T-helper 2 cell (primary cell): ENCODE results near the gene RPS5.
A peak's percentile ranks its signal among the peaks of the same experiment; 100 is the strongest.
"Not testable (repeated sequence)": the region's sequence is repeated elsewhere in the genome, so short reads cannot be mapped to it uniquely, and the experiment has no call there.

Experiments used
- DNase-seq, 5 experiments: peaks; one replicate each; pipeline versions ENCODE4 v3.0.0 to v3.0.0-alpha.2; 2012 to 2022

RPS5 gene

DNA sequence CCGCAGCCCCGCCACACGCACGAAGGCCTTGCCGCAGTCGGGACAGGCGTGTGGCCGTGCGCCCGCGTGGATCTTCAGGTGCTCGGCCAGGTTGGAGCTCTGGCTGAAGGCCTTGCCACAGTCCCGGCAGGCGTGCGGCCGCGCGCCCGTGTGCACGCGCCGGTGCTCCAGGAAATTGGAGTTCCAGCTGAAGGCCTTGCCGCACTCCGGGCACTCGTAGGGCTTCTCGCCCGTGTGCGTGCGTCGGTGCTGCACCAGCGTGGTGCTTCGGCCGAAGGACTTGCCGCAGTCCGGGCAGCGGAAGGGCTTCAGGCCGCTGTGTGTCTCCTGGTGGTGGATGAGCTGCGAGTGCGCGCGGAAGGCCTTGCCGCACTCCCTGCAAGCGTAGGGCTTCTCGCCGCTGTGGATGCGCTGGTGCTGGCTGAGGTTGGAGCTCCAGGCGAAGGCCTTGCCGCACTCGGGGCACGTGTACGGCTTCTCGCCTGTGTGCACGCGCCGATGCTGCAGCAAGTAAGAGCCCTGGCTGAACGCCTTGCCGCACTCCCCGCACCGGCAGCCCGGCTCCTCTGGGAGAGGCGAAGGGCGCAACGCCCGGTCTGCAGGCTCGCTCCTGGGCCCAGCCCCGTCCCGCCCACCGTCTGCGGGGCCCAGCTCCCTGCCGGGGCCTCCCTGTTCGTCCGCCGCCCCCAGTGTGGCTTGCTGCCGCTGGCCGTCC is 30.1 kb upstream of the RPS5 start:
- peak in 1 of 5 experiments; percentile 39 for DNase-seq

DNA sequence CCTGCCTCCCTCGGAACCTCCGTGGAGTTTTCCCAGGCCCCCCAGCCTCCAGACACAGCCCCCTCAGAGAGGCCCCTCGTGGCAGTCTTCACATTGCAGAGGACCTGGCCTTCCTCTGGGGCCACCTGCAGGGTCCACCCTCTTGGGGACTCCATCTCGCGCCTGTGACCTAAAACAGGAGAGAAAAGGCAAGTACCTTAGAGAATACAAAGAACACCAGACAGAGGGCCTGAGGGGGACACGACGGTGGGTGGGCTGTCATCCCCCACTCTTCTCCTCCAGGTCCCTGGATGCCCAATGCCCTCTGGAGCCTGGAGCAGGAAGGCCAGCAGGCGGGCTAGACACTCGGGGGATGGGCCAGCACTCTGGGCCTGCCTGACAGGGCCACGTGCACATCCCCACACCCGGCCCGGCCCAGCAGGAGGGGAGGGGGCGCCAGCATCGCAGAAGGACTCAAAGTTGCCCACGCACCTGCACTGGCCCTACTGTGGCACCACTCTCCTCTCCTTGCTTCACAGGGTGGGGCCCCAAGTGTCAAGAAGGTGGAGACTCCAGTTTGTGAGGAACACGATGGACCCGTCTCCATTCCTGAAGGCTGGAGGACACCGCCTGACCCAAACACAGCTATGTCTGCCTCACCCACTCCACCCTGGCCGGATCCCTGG is 29.5 kb upstream of the RPS5 start:
- DNase-seq, result no peak

DNA sequence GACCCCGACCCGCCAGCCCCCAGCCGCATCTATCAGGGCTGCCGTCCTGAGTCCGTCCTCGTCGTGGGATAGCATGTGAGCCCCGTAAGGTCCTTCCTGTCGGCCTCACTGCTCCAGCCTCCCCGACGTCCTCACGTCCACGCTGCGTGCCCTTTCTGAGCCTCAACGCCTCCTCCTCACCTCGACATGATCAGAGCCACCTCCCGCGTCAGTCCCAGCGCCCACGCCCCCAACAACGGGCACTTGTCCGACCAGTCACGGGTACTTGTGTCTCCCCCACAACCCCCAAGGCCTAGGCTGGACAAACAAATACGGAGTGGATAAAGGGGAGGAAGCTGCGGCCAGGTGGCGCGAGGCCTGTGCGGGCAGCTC is 25.2 kb upstream of the RPS5 start:
- DNase-seq, result peak in 2 of 5 experiments; percentile 16 to 67

DNA sequence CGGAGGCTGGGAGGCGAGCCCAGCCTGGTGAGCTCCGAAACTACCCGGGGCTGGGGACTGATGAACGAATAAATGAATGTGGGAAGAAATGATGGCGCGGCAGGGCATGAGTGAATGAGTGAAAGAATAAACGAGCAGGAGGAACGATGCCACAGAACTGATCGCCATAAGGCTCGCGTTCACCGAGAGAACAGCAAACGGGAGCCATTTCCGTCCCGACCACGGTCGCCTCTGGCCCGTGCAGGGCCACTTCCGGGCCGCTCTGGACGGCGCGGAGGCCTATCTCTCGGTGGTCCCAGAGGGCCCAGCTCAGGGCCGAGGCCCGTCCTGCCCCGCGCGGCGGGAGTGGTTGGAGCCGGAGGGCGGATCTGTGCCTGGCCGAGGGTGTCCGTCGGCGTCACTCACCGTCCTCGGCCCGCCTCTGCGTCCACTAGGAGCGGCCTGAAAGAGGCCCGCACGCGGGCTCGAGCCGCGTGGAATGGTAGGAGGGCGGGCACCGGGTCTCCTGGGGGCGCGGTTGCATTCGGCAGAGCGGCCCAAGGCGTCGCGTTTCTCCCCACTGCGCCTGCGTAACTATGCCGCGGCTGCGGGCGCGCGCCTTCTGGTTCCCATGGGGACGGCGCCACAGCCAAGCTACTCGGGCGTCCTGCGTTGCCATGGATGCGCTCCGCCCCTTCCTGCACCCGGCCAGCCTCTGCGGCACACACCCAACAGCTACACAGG is 24.6 kb upstream of the RPS5 start, which contains the start of gene ZNF497:
TSS of gene ZNF497 (minus strand) at position 480 of the 723 bp plus-strand sequence. CDS start 5,116 bp downstream, outside the sequence.
- DNase-seq, result peak; percentile 87 to 98 (median 94)

DNA sequence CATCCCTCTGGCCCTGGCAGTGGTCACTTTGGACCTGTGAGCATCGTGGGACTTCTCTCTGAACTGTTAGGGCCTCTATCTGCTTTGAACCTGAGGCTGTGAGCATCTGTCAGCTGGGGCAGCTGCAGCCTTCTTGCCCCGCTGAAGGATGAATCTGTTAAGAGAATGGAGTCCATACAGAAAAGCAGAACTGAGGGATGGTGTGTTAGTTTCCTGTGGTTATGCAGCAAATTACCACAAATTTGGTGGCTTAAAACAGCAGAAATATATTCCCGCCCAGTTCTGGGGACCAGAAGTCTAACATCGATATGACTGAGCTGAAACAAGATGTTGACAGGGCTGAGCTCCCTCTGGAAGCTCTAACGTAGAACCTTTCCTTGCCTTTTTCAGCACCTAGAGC is 22.9 kb upstream of the RPS5 start:
- no peak for DNase-seq

DNA sequence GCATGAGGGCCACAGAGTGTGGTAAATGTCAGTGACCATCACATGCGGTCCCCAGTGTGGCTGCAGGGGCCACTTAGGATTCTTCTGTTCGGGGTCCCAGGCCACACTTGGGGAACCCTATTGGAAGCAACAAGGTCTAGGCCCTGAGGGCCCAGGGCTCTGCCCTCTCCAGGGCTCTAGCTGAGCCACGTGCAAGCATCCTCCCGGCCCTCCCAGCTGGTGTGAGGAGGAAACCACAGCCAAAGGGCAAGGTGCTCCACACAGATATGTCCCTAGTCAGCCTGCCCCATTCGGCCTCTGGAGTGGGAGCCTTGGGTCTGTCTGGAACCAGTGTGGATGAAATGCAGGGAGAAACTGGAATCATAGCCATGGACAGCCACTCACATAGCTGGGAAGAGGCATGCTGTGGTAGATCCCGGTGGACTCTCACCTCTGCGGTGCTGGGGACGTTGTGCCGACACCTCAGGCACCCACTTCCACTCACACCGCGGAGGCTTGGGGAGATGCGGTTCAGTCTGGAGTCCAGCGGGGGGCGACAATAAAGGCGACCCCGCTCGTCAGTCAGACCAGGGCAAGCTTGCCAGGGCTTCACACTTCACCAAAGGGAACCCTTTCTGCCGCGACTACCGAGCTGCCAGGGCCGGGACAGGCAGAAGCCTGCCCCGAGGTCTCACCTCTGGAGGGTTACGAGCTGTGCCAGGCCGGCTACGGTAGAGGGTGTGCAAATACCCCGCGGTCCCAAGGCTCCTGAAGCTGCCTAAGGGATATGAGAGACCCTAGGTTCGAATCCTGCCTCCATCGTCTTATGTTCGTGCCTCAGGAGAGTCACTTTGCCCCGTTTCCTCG is 20.3 kb upstream of the RPS5 start:
- DNase-seq, result no peak

DNA sequence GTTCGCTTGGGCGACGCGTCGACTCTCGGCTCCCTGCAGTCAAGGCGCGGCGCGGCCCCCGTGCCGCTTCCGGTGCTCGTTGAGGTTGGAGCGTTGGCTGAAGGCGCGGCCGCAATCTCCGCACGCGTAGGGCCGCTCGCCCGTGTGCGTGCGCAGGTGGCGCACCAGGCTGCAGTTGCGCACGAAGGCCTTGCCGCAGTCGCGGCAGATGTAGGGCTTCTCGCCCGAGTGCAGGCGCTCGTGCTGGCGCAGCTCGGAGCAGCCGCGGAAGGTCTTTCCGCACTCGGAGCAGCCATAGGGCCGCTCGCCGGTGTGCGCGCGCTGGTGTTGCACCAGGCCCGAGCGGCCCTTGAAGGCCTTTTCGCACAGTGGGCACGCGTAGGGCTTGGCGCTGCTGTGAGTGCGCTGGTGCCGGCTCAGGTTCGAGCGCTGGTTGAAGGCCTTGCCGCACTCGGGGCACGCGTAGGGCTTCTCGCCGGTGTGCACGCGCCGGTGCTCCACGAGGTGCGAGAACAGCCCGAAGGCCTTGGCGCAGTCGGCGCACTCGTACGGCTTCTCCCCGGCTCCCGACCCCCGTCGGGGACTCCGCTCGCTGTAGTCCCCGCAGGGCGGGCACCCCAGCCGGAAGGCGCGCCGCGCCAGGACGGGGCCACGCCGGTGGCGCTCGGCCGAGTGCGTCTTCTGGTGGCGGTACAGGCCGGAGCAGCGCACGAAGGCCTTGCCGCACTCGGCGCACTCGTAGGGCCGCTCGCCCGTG is 19.2 kb upstream of the RPS5 start:
- no peak for DNase-seq

DNA sequence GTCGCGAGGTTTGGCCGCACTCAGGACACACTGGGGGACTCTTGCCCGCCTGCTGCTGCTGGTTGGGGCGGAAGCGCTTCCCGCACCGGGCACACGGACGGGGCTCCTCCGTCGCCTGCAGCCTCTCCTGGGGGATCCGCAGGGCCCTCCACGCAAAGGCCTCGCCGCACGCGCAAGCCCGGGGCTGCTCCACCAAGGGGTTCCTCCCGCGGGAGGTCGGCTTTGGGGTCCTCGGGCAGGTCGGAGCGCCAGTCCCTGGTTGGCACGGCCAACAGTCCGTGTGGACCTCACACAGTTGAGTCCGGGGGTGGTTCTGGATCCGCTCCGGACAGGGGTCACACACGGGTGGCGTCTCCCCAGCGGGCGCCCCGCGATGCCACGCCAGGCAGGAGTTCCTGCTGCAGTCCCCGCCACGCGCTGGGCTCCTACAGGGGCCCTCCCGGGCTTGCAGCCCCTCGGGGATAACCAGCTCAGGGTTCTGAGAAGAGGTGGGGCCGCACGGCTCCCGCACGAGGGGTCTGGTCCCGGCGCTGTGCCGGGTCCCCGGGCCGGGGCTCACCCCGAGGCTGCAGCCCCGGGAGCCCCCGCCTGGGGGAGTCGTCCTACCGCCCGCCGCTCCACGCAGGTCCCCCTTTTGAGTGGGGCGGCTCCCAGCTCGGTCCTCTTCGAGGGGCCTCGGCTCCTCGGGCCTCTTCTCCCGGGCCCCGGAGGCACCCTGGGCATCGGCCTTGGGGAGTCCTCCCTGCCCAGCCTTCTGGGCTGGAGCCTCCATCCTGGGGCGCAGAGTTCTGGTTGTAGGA is 18.3 kb upstream of the RPS5 start:
- DNase-seq, result no peak

DNA sequence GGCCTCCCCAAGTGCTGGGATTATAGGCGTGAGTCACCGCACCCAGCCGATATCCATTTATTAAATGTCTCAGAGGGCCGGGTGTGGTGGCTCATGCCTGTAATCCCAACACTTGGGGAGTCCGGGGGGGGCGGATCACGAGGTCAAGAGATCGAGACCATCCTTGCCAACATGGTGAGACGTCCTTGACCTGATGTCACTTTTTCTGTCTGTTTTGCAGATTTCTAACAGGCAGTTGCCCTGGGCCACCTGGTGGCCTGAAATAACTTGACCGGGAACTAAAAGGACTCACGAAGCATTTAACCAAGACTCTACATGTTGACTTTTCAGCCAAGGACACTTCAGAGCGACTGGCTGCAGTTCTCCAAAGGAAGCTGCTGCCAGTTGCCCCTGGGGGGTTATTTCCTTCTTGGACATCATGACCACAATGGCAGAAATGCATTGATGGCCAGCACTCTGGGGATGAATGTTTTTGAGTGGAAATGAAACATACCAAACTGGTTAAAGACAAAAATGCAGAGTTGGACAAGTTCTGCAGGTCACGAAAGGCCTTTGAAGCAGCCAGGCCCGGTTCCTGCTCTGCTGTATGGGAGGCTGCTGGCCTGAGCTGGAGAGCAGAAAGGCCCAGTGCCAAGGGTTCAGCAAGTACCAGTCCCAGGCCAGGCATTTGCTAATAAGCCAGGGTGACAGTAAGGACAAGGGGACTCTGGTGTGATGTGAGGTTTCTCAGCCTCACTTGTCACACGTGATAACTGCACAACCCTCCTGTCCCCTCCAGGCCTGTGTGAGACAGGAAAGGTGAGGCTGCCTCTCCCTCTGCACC is 14.5 kb upstream of the RPS5 start:
- DNase-seq, result no peak

DNA sequence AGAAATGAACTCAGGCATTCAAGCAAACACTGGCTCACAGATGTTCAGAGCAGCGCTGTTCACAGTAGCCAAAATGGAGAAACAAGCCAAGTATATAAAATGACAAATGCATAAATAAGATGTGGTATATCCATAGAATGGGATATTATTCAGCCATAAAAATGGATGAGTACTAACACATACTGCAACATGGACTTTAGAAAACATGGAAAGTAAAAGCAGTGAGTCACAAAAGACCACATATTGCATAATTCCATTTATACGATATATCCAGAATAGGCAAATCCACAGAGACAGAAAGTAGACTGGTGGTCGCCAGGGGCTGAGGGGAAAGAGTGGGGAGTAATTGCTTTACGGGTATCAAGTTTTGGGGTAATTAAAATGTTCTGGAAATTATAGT is 12.9 kb upstream of the RPS5 start:
- DNase-seq, result no peak

DNA sequence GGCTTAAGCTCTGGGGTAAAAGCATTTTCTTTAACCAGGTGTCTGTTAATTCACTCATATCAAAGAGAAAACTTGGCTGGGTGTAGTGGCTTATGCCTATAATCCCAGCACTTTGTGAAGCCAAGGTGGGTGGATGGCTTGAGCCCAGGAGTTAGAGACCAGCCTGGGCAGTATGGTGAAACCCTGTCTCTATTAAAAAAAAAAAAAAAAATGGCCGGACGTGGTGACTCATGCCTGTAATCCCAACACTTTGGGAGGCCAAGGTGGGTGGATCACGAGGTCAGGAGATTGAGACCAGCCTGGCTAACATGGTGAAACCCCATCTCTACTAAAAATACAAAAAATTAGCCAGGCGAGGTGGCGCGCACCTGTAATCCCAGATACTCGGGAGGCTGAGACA is 10.3 kb upstream of the RPS5 start:
- not testable (repeated sequence) for DNase-seq

DNA sequence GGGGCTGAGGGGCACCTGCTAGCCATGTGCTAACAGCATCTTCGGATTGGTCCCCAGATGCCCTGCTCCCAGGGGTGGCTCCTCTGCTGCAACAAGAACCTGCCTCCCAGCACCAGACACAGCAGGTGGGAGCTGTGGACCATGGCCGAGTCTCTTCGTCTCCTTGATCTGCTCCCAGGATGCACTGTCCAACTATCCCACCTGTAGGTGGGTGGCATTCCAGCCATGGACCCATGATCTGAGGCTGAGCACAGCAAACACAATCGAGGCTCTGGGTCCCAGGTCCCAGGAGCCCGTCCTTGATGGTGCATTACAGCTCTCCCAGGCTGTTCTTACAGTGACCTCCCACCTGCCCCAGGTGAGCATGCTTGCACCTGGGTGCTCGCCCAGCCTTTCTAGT is 7.8 kb upstream of the RPS5 start:
- DNase-seq, result no peak

DNA sequence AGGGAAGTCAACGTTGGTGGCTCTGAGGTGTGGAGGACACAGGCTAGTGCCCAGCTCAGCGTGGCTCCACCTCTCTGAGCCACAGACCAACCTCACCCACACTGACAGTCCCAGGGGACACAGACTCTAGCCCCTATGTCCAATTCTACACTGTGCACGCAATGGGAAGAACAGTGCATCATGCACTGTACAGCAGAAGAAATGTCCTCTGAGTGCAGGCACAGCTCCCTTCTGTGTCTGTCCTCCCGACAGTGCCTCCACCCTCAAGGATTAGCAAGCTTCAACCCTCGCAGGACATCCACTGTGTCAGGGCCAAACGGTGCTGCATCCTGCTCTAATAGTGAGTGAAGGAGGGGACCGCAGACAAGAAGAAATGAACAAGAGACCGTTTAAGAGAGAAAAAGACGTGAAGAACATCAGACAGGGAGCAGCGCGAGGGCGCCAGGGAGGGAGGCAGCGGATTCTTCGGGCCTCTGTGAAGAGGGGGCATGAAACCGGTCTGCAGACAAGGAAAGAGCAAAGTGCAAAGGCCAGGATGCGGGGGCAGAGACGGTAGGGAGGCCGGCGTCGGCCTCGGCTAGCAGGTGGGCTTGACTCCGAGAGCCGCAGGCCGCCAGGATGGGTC is 6.9 kb upstream of the RPS5 start:
- no peak for DNase-seq

DNA sequence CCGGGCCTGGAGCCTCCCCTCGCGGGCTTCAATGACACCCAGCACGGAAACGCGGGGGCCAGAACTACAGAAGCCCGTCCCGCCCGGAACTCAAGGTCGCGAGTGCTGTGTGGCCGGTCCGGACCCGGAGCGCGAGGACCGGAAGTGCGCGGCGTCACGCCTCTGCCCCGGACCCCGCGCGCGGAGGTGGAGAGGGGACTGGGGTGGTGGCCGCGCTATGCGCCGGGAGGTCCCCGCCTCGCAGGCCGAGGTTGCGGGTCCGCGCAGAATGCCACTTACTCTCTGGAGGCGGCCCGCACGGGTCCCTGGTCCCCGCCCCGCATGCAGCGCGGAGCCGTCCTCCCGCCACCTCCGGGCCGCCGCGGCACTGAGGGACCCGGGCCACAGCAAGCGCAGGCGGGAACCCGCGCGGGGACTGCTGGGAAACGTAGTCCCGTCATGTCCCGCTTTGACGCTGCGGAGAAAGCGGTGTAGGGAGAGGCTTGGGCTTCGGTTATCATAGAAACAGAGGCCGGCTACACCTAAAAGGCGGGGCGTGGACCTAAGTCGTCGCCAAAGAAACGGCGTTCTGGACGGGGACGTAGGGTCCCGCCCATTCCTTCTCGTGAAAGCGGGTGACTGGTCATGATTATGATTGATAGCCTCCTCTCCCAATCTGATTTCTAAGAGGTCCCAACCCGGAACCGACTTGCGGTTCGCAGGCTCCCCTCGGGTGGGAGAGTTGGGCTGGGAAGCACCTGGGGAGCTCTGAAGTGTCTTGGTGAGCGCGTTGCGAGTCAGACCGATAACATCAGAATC is 6.2 kb upstream of the RPS5 start, which contains the start of gene ZNF837:
TSS of gene ZNF837 (minus strand) at position 369 of the 798 bp plus-strand sequence. CDS start 11,698 bp downstream, outside the sequence.
- peak; percentile 92 to 100 (median 97) for DNase-seq

DNA sequence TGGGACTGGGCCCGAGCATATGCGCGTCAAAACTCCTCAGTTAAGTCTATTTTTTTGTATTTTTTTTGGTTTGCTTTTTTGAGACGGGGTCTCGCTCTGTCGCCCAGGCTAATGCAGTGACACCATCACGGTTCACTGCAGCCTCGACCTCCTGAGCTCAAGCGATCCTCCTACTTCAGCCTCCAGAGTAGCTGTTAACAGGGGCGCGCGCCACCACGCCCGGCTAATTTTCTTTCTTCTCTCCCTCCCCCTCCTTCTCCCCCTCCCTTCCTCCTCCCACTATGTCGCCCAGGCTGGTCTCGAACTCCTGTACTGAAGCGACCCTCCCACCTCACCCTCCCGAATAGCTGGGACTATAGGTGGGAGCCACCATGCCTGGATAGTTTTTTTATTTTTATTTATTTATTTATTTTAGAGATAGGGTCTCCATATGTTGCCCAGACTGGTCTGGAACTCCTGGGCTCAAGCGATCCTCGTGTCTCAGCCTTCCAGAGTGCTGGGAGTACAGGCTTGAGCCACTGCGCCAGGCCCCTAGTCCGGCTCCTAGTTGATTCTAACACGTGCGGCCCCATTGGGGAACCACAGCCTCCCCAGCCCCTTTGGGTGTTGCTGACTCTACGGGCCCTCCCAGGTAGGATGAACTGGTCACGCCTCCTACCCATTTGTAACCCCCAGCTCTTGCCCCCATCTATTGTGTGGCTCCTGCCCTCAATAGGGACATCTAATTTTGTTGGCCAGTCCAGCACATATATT is 5.4 kb upstream of the RPS5 start:
- DNase-seq, result no peak

DNA sequence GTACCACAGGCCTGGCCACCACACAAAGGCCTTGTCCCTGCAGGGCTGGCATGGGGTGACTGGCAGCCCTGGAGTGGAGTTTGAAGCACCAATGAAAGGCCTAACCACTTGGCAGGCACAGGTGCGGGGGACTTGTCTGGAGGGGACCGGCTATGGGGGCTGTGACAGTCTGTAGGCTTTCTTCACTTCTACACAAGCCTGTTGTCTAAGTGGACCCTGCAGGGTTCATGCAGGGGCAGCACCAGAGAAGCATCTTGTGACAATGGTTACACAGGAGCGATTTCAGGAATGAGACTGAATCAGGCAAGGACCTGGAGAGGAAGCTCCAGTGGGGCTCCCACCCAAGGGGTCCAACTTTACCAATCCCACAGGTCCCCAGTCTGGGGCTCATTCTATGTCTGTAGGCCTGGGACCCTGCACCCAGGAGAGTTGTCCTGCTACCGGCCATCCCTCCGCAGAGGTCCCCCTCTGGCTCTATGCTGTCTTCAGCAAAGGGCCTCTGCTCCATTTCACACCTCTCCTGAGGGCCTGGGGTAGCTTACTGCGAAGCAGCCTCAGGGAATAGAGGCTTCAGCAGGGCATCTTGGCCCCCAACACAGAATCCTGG is 4.0 kb upstream of the RPS5 start:
- no peak for DNase-seq

DNA sequence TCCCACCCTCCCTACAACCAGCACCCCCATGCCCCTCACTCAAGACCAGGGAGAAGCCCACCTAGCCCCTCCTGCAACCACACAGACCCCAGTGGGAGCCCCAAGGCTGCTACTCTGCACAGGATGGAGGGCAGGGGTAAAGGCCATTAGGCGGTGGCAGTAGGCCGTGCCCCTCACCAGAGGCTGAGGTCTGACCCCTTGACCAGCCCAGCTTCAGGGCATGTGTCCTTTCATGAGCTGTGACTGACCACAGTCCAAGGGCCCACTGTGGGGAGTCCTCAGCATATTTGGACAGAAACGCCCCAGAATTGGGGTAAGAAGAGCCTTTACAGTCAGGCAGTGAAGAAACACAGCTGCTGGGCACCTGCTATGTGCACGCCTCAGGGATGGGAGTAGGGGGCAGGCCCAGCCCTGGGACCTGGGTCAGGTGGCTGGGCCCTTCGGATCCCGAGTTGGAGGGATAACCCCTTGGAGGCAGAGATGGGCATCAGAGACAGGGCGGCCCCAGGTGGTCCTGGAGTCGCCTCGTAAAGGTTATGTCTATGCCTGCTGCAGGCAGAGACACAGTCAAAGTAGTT is 1.7 kb upstream of the RPS5 start:
- DNase-seq, result no peak
